Measurements from ENCODE around the gene PHLDA1.

GRCh38 chr12:76033081-76034011, 1.8 kb upstream of the PHLDA1 start:
- TF ChIP-seq MEF2D (CRISPR knock-in tag; IDR thresholded peaks at IDR 0.05): no peak
- no peak for TF ChIP-seq NR2F6 (IDR thresholded peaks at IDR 0.05)
- no peak for TF ChIP-seq NR2F6 (CRISPR knock-in tag; IDR thresholded peaks at IDR 0.05)
- no peak for TF ChIP-seq ESRRA (CRISPR knock-in tag; IDR thresholded peaks at IDR 0.05; ENCODE audit: low read depth)
- TF ChIP-seq ZFX (CRISPR knock-in tag; IDR thresholded peaks at IDR 0.05; ENCODE audit: low read depth): no peak
- no peak for TF ChIP-seq FOSL2 (CRISPR knock-in tag; IDR thresholded peaks at IDR 0.05)
- TF ChIP-seq CTCF (CRISPR knock-in tag; IDR thresholded peaks at IDR 0.05): no peak
- TF ChIP-seq MAFG (CRISPR knock-in tag; IDR thresholded peaks at IDR 0.05): no peak
- TF ChIP-seq JUN (CRISPR knock-in tag; IDR thresholded peaks at IDR 0.05): no peak
- TF ChIP-seq ZNF280D (CRISPR knock-in tag; IDR thresholded peaks at IDR 0.05): no peak
